K562 (cell line): Measurements from ENCODE around the gene ZNF646. TPM values are rescaled to one million over a fixed set of nuclear protein-coding genes. Genes with fewer than 3 reads are reported as not detected.

ENCODE experiments used
- ATAC-seq: fragments of 200-7000 bp; cut with Tn5 transposase; 3 replicates; pipeline ENCODE4 v1.9.1; 2020; ENCODE audit warnings: moderate library complexity
- BruUV-seq: library from RNA; stranded (reverse); fragments of 400-500 nt; replicated peaks from 2 replicates; lab custom pipeline; 2021; lab: Mats Ljungman, UMichigan
- CTCF ChIA-PET: fragments of 300-600 bp; formaldehyde crosslinking; extraction: SDS; loops from one replicate; lab custom pipeline; 2021; ENCODE audit warnings: low intra/inter-chr PET ratio; lab: Yijun Ruan, JAX
- POLR2A ChIA-PET: fragments of 300-600, 350-650 bp; sonication (Branson Sonifier 250); formaldehyde crosslinking; extraction: SDS; loops from one replicate; lab custom pipeline; 2021; ENCODE audit warnings: antibody characterized with exemption, inconsistent platforms; lab: Yijun Ruan, JAX
- DNase-seq, 4 experiments: peaks; one replicate each; pipeline versions ENCODE4 v3.0.0 to v3.0.0-alpha.2; 2011 to 2018; ENCODE audit warnings: low spot score in 3 of 4, mixed read lengths in 3 of 4; ENCODE audit errors: extremely low read depth in 1 of 4
- FAIRE-seq: peaks from 2 replicates; lab custom pipeline; 2011; peaks lifted over from hg19 to GRCh38; lab: Jason Lieb, UNC
- H2AFZ ChIP-seq: 2 replicates; pipeline ENCODE4 v1.6.0; 2011; ENCODE audit warnings: low read depth, low read length, control low read depth, inconsistent platforms
- H3K27ac ChIP-seq: fragments of 200-600 bp; 3 replicates; pipeline ENCODE4 v1.8.0; 2011; ENCODE audit warnings: low read depth, mild to moderate bottlenecking, control low read depth, inconsistent platforms, low read length, moderate library complexity, mixed read lengths; ENCODE audit errors: extremely low read depth
- H3K27me3 ChIP-seq, 2 experiments: fragments of 300-600 bp in 1 of 2; 2 replicates in 1 of 2; 3 replicates in 1 of 2; pipeline versions ENCODE4 v1.6.0 to v1.8.0; 2011; ENCODE audit warnings: inconsistent platforms in 2 of 2, low read length in 2 of 2, mild to moderate bottlenecking in 1 of 2, mixed read lengths in 1 of 2, moderate library complexity in 1 of 2; ENCODE audit not compliant: control insufficient read depth in 2 of 2, insufficient read depth in 2 of 2
- H3K36me3 ChIP-seq: fragments of 300-600 bp; 3 replicates; pipeline ENCODE4 v1.8.0; 2011; ENCODE audit warnings: mild to moderate bottlenecking, low read length, inconsistent platforms; ENCODE audit not compliant: control insufficient read depth, insufficient read depth
- H3K4me1 ChIP-seq, 2 experiments: fragments of 200-600 bp in 1 of 2; replicated peaks in 1 of 2; 2 replicates in 1 of 2; 3 replicates in 1 of 2; pipeline versions ENCODE4 v1.5.1 to v1.8.0; 2011; ENCODE audit warnings: inconsistent platforms in 2 of 2, low read length in 2 of 2, mild to moderate bottlenecking in 1 of 2, mixed read lengths in 1 of 2, moderate library complexity in 1 of 2; ENCODE audit not compliant: control insufficient read depth in 2 of 2, insufficient read depth in 2 of 2
- H3K4me2 ChIP-seq: 2 replicates; pipeline ENCODE4 v1.6.1; 2011; ENCODE audit warnings: low read length, control low read depth, inconsistent platforms, mixed read lengths; ENCODE audit not compliant: insufficient read depth
- H3K4me3 ChIP-seq: fragments of 200-600 bp; sonication (generic), shearing (Covaris generic); 2 replicates; pipeline ENCODE4 v1.5.1; 2016; ENCODE audit warnings: control low read depth, inconsistent platforms
- H3K79me2 ChIP-seq: fragments of 200-600 bp; 3 replicates; pipeline ENCODE4 v1.8.0; 2011; ENCODE audit warnings: low read length, inconsistent platforms; ENCODE audit not compliant: control insufficient read depth, insufficient read depth
- H3K9ac ChIP-seq, 2 experiments: 2 replicates each; pipeline versions ENCODE4 v1.6.0 to v1.6.1; 2011; ENCODE audit warnings: low read depth in 2 of 2, low read length in 2 of 2, control low read depth in 1 of 2, inconsistent platforms in 1 of 2, mild to moderate bottlenecking in 1 of 2, mixed read lengths in 1 of 2; ENCODE audit not compliant: insufficient read depth in 1 of 2
- H3K9me1 ChIP-seq: one replicate; pipeline ENCODE4 v1.6.0; 2011; ENCODE audit warnings: inconsistent platforms, mild to moderate bottlenecking, low read length, moderate library complexity; ENCODE audit not compliant: control insufficient read depth, insufficient read depth
- H3K9me3 ChIP-seq: replicated peaks from 2 replicates; pipeline ENCODE4 v1.5.1; 2011; ENCODE audit warnings: low read depth, low read length, inconsistent platforms; ENCODE audit not compliant: control insufficient read depth, insufficient read depth
- H4K20me1 ChIP-seq: replicated peaks from 2 replicates; pipeline ENCODE4 v1.6.1; 2011; ENCODE audit warnings: low read length, inconsistent platforms, mixed read lengths; ENCODE audit not compliant: control insufficient read depth, insufficient read depth
- CBX1 ChIP-seq: sonication (generic); IDR thresholded peaks from 2 replicates; pipeline ENCODE4 v1.6.1; 2016; ENCODE audit warnings: antibody characterized with exemption, low read depth, mild to moderate bottlenecking
- DMBX1 ChIP-seq: fragments of 250-450 bp; sonication (Bioruptor Pico); IDR thresholded peaks from 2 replicates; pipeline ENCODE4 v1.8.0; 2022; ENCODE audit warnings: inconsistent platforms, mild to moderate bottlenecking, moderate library complexity, borderline replicate concordance
- DPF2 ChIP-seq: fragments of 450-650 bp; IDR thresholded peaks from 2 replicates; pipeline ENCODE4 v1.6.1; 2016
- HCFC1 ChIP-seq: IDR thresholded peaks from 2 replicates; pipeline ENCODE4 v1.6.1; 2012; ENCODE audit warnings: low read depth, low read length, improper control_type of control experiment
- HIVEP1 ChIP-seq: fragments of 250-450 bp; sonication (Bioruptor Pico); IDR thresholded peaks from 2 replicates; pipeline ENCODE4 v1.4.0; 2020; ENCODE audit warnings: mild to moderate bottlenecking
- HNRNPUL1 ChIP-seq: fragments of 200-400 bp; formaldehyde crosslinking; IDR thresholded peaks from 2 replicates; pipeline ENCODE4 v1.6.1; 2017; ENCODE audit warnings: low read length
- KLF13 ChIP-seq: fragments of 450-650 bp; IDR thresholded peaks from 2 replicates; pipeline ENCODE4 v1.6.1; 2016; ENCODE audit warnings: missing genetic modification characterization, low read depth, mild to moderate bottlenecking, missing compliant biosample characterization, moderate library complexity, borderline replicate concordance
- SIN3A ChIP-seq, 2 experiments: fragments of 150-350 bp in 1 of 2; IDR thresholded peaks; 2 replicates each; pipeline ENCODE4 v1.6.1; 2011 to 2016; ENCODE audit warnings: borderline replicate concordance in 2 of 2, low read depth in 2 of 2, low read length in 2 of 2, mild to moderate bottlenecking in 2 of 2, moderate library complexity in 2 of 2; ENCODE audit not compliant: control insufficient read depth in 1 of 2
- SMARCA5 ChIP-seq: fragments of 450-650 bp; IDR thresholded peaks from 2 replicates; pipeline ENCODE4 v1.6.1; 2016
- TAF1 ChIP-seq: IDR thresholded peaks from 2 replicates; pipeline ENCODE4 v1.6.1; 2011; ENCODE audit warnings: mild to moderate bottlenecking, low read length, moderate library complexity; ENCODE audit not compliant: insufficient read depth, control insufficient read depth, severe bottlenecking; ENCODE audit errors: extremely low read depth
- ZFP36 ChIP-seq: fragments of 150-350 bp; IDR thresholded peaks from 2 replicates; pipeline ENCODE4 v1.6.1; 2018; ENCODE audit warnings: low read length, low read depth; ENCODE audit not compliant: partially characterized antibody
- ZNF668 ChIP-seq: fragments of 250-450 bp; sonication (Bioruptor Pico); IDR thresholded peaks from 2 replicates; pipeline ENCODE4 v1.8.0; 2022; ENCODE audit warnings: mild to moderate bottlenecking, inconsistent platforms
- WGBS: fragments of 100-300 bp; shearing (Covaris generic); methylation state at CpG from one replicate; pipeline ENCODE4 v1.1.6; 2016; ENCODE audit warnings: low coverage, mixed read lengths; ENCODE audit not compliant: insufficient coverage; ENCODE audit errors: missing lambda C conversion rate; 5-methylcytosine and 5-hydroxymethylcytosine counted together
- in situ Hi-C: fragments of 300-500 bp; cut with MboI; formaldehyde crosslinking; loops from 4 replicates; pipeline ENCODE4 v1.15.0; 2018; ENCODE audit warnings: inconsistent platforms, mixed read lengths
- intact Hi-C: fragments of 100-400 bp; cut with micrococcal nuclease; formaldehyde crosslinking; loops from 2 replicates; pipeline ENCODE4 v1.14.2; 2022
- polyA plus RNA-seq, 8 experiments: library from polyadenylated mRNA; depleted of rRNA in 4 of 8; stranded (reverse) in 5 of 8; unstranded in 3 of 8; fragments of >200 nt; fragmentation: Nextera tagmentation in 2 of 8; fragmentation: Illumina TruSeq in 1 of 8; extraction: Ambion mirVana in 2 of 8; extraction: Trizol in 1 of 8; gene quantifications; 2 replicates each; pipeline versions ENCODE4 v1.2.1 to v1.2.3, GENCODE V29; 2011 to 2014; ENCODE audit warnings: inconsistent platforms in 1 of 8, missing spikeins in 1 of 8
- total RNA-seq, 7 experiments: library from RNA; depleted of rRNA in 6 of 7; stranded (reverse); fragments of >200 nt in 6 of 7; fragmentation: Illumina TruSeq in 2 of 7; extraction: Trizol in 2 of 7; gene quantifications; 2 replicates each; pipeline versions ENCODE4 v1.2.1 to v1.2.3, GENCODE V29; 2011 to 2021; ENCODE audit warnings: low replicate concordance in 1 of 7
- TF ChIP-seq, protein P1 (sequence below): IDR thresholded peaks from 2 replicates; pipeline ENCODE4 v1.6.1; 2011; ENCODE audit not compliant: insufficient read length; ENCODE audit errors: extremely low read depth
- TF ChIP-seq, protein P2 (sequence below): fragments of 250-450 bp; sonication (Bioruptor Pico); IDR thresholded peaks from 2 replicates; pipeline ENCODE4 v1.5.0; 2022; ENCODE audit warnings: mild to moderate bottlenecking

Gene ZNF646
- total and polyA plus RNA-seq, 9 of the 15 experiments (the other 6 are each of a cell fraction or from before 2014, with no cell fraction given), result 0.08 to 20.6 (median 8.0) TPM

DNA sequence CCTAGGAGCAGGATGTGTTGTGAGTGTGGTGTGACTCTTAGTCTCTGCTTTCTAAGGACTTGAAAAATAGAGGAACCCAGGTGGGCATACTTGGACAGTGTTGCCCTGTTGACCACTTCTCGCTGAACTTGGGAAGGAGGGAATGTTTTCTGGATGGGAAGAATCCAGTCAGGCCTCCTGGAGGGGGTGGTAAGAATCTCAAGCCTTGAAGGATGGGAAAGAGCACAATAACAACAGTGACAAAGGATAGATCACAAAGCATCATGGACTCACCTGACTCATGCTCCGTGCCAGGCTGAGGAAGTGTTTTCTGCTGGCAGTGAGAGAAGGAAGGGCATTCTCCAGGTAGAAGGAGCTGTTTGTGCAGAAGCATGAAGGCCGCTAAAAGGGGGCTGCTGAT, 51.6 kb downstream of the ZNF646 start:
- Histone ChIP-seq H4K20me1 (no peaks in the 10 kb centered on the region), H3K9me3 (no peaks in the 10 kb centered on the region), H3K4me2 (no peak overlapping the region), H2AFZ (no peak overlapping the region), H3K27me3 (no peaks in the 10 kb centered on the region), H3K4me3 (no peak overlapping the region), H3K27ac (no peak overlapping the region), H3K36me3 (peaks cover 71% of the 10 kb centered on the region), H3K9me1 (no peaks in the 10 kb centered on the region), H3K9ac (no peak overlapping the region; a peak in 1 of 4 replicates), H3K4me1 (peaks cover 22 to 38% of the 10 kb centered on the region in 2 experiments), H3K79me2 (no peaks in the 10 kb centered on the region)
- intact Hi-C loops, result no loop called here
- ChIA-PET POLR2A (interaction anchor here (1.4 to 5.0 kb wide), 2 partner anchors 8 to 9 kb away, joined by 4 to 44 read pairs; partner anchors contain the start of gene KAT8), CTCF (no interaction called here)
- TF ChIP-seq ZFP36, result peak; percentile 88
- TF ChIP-seq CBX1, result no peak
- no peak for DNase-seq
- FAIRE-seq, result no peak
- 95% methylated on average over 3 of the region's 3 CpGs for WGBS
- in situ Hi-C loops, result no loop called here
- no TSS peak for BruUV-seq
- no peak for ATAC-seq

DNA sequence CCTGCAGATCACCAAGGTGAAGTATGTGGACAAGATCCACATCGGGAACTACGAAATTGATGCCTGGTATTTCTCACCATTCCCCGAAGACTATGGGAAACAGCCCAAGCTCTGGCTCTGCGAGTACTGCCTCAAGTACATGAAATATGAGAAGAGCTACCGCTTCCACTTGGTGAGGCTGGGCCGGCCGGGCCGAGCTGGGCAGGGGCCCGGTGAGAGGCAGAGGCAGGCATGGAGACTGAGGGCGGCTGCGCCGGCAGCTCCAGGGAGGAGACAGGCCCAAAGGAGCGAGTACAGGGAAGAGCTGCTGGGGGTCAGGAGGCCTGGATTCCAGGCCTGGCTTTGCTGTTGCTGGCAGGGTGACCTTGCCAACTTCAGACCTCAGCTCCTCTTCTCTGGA, 53.0 kb downstream of the ZNF646 start:
- no peak overlapping the region for H3K4me2 ChIP-seq
- BruUV-seq, result no TSS peak
- TF ChIP-seq, protein P1, sequence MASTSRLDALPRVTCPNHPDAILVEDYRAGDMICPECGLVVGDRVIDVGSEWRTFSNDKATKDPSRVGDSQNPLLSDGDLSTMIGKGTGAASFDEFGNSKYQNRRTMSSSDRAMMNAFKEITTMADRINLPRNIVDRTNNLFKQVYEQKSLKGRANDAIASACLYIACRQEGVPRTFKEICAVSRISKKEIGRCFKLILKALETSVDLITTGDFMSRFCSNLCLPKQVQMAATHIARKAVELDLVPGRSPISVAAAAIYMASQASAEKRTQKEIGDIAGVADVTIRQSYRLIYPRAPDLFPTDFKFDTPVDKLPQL, result no peak
- TF ChIP-seq, protein P2, sequence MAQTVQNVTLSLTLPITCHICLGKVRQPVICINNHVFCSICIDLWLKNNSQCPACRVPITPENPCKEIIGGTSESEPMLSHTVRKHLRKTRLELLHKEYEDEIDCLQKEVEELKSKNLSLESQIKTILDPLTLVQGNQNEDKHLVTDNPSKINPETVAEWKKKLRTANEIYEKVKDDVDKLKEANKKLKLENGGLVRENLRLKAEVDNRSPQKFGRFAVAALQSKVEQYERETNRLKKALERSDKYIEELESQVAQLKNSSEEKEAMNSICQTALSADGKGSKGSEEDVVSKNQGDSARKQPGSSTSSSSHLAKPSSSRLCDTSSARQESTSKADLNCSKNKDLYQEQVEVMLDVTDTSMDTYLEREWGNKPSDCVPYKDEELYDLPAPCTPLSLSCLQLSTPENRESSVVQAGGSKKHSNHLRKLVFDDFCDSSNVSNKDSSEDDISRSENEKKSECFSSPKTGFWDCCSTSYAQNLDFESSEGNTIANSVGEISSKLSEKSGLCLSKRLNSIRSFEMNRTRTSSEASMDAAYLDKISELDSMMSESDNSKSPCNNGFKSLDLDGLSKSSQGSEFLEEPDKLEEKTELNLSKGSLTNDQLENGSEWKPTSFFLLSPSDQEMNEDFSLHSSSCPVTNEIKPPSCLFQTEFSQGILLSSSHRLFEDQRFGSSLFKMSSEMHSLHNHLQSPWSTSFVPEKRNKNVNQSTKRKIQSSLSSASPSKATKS (CRISPR knock-in tag), result no peak
- TF ChIP-seq TAF1 (no peak), ZNF668 (no peak), SIN3A (IDR thresholded peaks at IDR 0.05; ENCODE audit: borderline replicate concordance in 2 of 2, control insufficient read depth in 1 of 2, low read depth in 2 of 2, low read length in 2 of 2) (no peak), DMBX1 (no peak), DPF2 (no peak), HNRNPUL1 (no peak), HCFC1 (no peak), KLF13 (tag) (no peak), SMARCA5 (no peak), HIVEP1 (CRISPR knock-in tag) (no peak)

More for the DNA sequence above, 53.0 kb downstream of the ZNF646 start:
- Histone ChIP-seq H3K79me2 (no peaks in the 10 kb centered on the region), H4K20me1 (no peaks in the 10 kb centered on the region), H3K9ac (peak overlapping the region in 1 of 2 experiments; percentile 87; a peak in 2 of 4 replicates), H2AFZ (no peak overlapping the region), H3K27ac (peak overlapping the region; percentile 90; the same call in 1 of the 3 replicates), H3K4me3 (no peak overlapping the region), H3K9me1 (no peaks in the 10 kb centered on the region), H3K27me3 (no peaks in the 10 kb centered on the region), H3K36me3 (peaks cover 71% of the 10 kb centered on the region), H3K9me3 (no peaks in the 10 kb centered on the region), H3K4me1 (peaks cover 22 to 52% of the 10 kb centered on the region in 2 experiments)
- ATAC-seq, result no peak
- no peak for DNase-seq
- WGBS, result 93% methylated on average over 10 of the region's 13 CpGs
- intact Hi-C loops (no loop called here), in situ Hi-C loops (no loop called here)
- CTCF ChIA-PET, result no interaction called here
- POLR2A ChIA-PET, result interaction anchor here (0.6 to 5.0 kb wide), 6 partner anchors 8 to 156 kb away, joined by 3 to 44 read pairs (median 6); partner anchors contain the start of genes FUS and KAT8
- FAIRE-seq, result no peak
